MM.1S (cell line): ENCODE data around the gene FRYL.

Experiments
- DNase-seq: peaks from one replicate; pipeline ENCODE4 v3.0.0-alpha.2; 2015
- H2AFZ ChIP-seq: fragments of 300-600 bp; sonication (generic); 2 replicates; pipeline ENCODE4 v1.6.0; 2016; ENCODE audit warnings: antibody characterized with exemption, low read length
- H3F3A ChIP-seq: fragments of 300-600 bp; sonication (generic); 2 replicates; pipeline ENCODE4 v1.6.1; 2016; ENCODE audit warnings: mild to moderate bottlenecking, antibody characterized with exemption, low read length, moderate library complexity, mixed read lengths; ENCODE audit not compliant: insufficient read depth
- H3K27ac ChIP-seq: fragments of 300-600 bp; sonication (generic); 2 replicates; pipeline ENCODE4 v1.5.1; 2016; ENCODE audit warnings: mild to moderate bottlenecking, low read length
- H3K27me3 ChIP-seq: fragments of 300-600 bp; sonication (generic); replicated peaks from 2 replicates; pipeline ENCODE4 v1.6.0; 2016; ENCODE audit warnings: low read length; ENCODE audit not compliant: insufficient read depth
- H3K36me3 ChIP-seq: fragments of 300-600 bp; sonication (generic); replicated peaks from 2 replicates; pipeline ENCODE4 v1.6.1; 2016; ENCODE audit warnings: mild to moderate bottlenecking, low read length, mixed read lengths; ENCODE audit not compliant: insufficient read depth
- H3K4me1 ChIP-seq: fragments of 300-600 bp; sonication (generic); 2 replicates; pipeline ENCODE4 v1.6.1; 2016; ENCODE audit warnings: low read length, mixed read lengths
- H3K4me2 ChIP-seq: fragments of 300-600 bp; sonication (generic); 2 replicates; pipeline ENCODE4 v1.6.0; 2016; ENCODE audit warnings: low read depth, low read length
- H3K4me3 ChIP-seq: fragments of 300-600 bp; sonication (generic); 2 replicates; pipeline ENCODE4 v1.5.1; 2016; ENCODE audit warnings: low read length, mixed read lengths
- H3K79me2 ChIP-seq: fragments of 300-600 bp; sonication (generic); 2 replicates; pipeline ENCODE4 v1.6.1; 2016; ENCODE audit warnings: mixed run types, low read length, mixed read lengths
- H3K9ac ChIP-seq: fragments of 300-600 bp; sonication (generic); 2 replicates; pipeline ENCODE4 v1.6.1; 2016; ENCODE audit warnings: low read length, mixed read lengths
- H3K9me2 ChIP-seq: fragments of 300-600 bp; sonication (generic); replicated peaks from 2 replicates; pipeline ENCODE4 v1.6.1; 2016; ENCODE audit warnings: mild to moderate bottlenecking, low read length, mixed read lengths; ENCODE audit not compliant: insufficient read depth
- H3K9me3 ChIP-seq: fragments of 300-600 bp; sonication (generic); replicated peaks from 2 replicates; pipeline ENCODE4 v1.6.1; 2016; ENCODE audit warnings: mild to moderate bottlenecking, low read length, mixed read lengths; ENCODE audit not compliant: insufficient read depth
- H4K20me1 ChIP-seq: fragments of 300-600 bp; sonication (generic); 2 replicates; pipeline ENCODE4 v1.6.1; 2016; ENCODE audit warnings: mild to moderate bottlenecking, low read length, moderate library complexity, mixed read lengths; ENCODE audit not compliant: insufficient read depth
- EZH2 ChIP-seq: fragments of 300-600 bp; sonication (generic); optimal IDR thresholded peaks from 2 replicates; pipeline ENCODE3; 2017; ENCODE audit warnings: low read depth, mild to moderate bottlenecking, antibody characterized with exemption, low read length, mixed read lengths
- EZH2phosphoT487 ChIP-seq: fragments of 300-600 bp; sonication (generic); IDR thresholded peaks from 2 replicates; pipeline ENCODE4 v1.6.1; 2018; ENCODE audit warnings: antibody characterized with exemption, low read length
- TF ChIP-seq, protein P1 (sequence below): fragments of 300-600 bp; sonication (generic); IDR thresholded peaks from 2 replicates; pipeline ENCODE4 v1.5.1; 2016; ENCODE audit warnings: antibody characterized with exemption, low read length, mixed read lengths

Gene FRYL

GRCh38 chr4:48705609-48706008 is 74.5 kb downstream of the FRYL start:
- H3K79me2 ChIP-seq, result peaks cover 35% of the 10 kb centered on the region

DNA sequence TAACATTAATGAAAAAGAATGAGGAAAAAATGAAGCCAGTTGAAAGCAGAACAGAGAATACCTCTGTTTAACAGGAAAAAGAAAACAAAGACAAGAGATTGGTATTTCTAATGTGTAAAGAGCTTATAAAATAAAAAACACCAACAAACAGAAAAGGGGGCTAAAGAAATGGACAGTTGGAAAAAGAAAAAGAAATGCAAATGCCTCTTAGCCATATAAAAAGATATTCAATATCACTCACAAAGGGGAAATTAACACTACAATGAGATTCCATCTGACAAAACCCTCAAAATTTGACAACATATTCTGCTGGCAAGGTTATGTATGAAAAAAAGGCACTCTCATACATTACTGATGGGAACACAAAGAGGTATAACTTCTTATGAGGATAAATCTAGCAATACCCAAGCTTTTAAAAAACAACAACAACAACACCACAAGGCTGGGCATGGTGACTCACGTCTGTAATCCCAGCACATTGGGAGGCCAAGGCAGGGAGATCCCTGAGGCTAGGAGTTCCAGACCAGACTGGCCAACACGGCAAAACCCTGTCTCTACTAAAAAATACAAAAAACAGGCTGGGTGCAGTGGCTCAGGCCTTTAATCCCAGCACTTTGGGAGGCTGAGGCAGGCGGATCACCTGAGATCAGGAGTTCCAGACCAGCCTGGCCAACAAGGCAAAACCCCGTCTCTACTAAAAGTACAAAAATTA is 75.8 kb downstream of the FRYL start:
- no peaks in the 10 kb centered on the region for H3K9me2 ChIP-seq
- peaks cover 36% of the 10 kb centered on the region for H3K79me2 ChIP-seq
- H2AFZ ChIP-seq, result no peak overlapping the region
- TF ChIP-seq, protein P1, sequence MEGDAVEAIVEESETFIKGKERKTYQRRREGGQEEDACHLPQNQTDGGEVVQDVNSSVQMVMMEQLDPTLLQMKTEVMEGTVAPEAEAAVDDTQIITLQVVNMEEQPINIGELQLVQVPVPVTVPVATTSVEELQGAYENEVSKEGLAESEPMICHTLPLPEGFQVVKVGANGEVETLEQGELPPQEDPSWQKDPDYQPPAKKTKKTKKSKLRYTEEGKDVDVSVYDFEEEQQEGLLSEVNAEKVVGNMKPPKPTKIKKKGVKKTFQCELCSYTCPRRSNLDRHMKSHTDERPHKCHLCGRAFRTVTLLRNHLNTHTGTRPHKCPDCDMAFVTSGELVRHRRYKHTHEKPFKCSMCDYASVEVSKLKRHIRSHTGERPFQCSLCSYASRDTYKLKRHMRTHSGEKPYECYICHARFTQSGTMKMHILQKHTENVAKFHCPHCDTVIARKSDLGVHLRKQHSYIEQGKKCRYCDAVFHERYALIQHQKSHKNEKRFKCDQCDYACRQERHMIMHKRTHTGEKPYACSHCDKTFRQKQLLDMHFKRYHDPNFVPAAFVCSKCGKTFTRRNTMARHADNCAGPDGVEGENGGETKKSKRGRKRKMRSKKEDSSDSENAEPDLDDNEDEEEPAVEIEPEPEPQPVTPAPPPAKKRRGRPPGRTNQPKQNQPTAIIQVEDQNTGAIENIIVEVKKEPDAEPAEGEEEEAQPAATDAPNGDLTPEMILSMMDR, result no peak
- no peak for TF ChIP-seq EZH2
- no peak for TF ChIP-seq EZH2phosphoT487
- no peaks in the 10 kb centered on the region for H3K27me3 ChIP-seq
- H3K9ac ChIP-seq, result no peak overlapping the region
- H3K36me3 ChIP-seq, result no peaks in the 10 kb centered on the region
- H3K4me2 ChIP-seq, result no peak overlapping the region
- H3K9me3 ChIP-seq, result no peaks in the 10 kb centered on the region
- DNase-seq, result no peak
- H3K27ac ChIP-seq, result no peak overlapping the region
- H3K4me3 ChIP-seq, result no peak overlapping the region
- H3K4me1 ChIP-seq, result peaks cover 2% of the 10 kb centered on the region; the same call in 1 of the 2 replicates
- H3F3A ChIP-seq, result no peaks in the 10 kb centered on the region
- H4K20me1 ChIP-seq, result no peaks in the 10 kb centered on the region

More at GRCh38 chr4:48705609-48706008, 74.5 kb downstream of the FRYL start:
- Histone ChIP-seq H3K4me1 (no peaks in the 10 kb centered on the region), H3K36me3 (0 out of 2 replicates have a peak, but pooled peaks cover 5% of the 10 kb centered on the region), H3F3A (no peaks in the 10 kb centered on the region), H3K4me2 (no peak overlapping the region), H3K4me3 (no peak overlapping the region), H3K9ac (no peak overlapping the region), H3K27ac (no peak overlapping the region), H3K27me3 (no peaks in the 10 kb centered on the region), H3K9me3 (no peaks in the 10 kb centered on the region), H4K20me1 (no peaks in the 10 kb centered on the region), H3K9me2 (no peaks in the 10 kb centered on the region), H2AFZ (no peak overlapping the region)
- no peak for TF ChIP-seq EZH2phosphoT487
- no peak for DNase-seq

- H3K27me3 ChIP-seq, result no peaks in the 10 kb centered on the region
- no peak overlapping the region for H2AFZ ChIP-seq
- peaks cover 58% of the 10 kb centered on the region for H3K79me2 ChIP-seq
- DNase-seq, result no peak
- H3K9ac ChIP-seq, result no peak overlapping the region
- H3K4me3 ChIP-seq, result no peak overlapping the region
- no peak overlapping the region for H3K4me2 ChIP-seq
- H3K36me3 ChIP-seq, result no peaks in the 10 kb centered on the region
- H3K27ac ChIP-seq, result no peak overlapping the region
- peaks cover 4% of the 10 kb centered on the region; the same call in 1 of the 2 replicates for H3K4me1 ChIP-seq
- no peaks in the 10 kb centered on the region for H3K9me3 ChIP-seq
- TF ChIP-seq EZH2 (no peak), EZH2phosphoT487 (no peak)
- TF ChIP-seq, protein P1, result no peak
- no peaks in the 10 kb centered on the region for H4K20me1 ChIP-seq
- no peaks in the 10 kb centered on the region for H3K9me2 ChIP-seq
- no peaks in the 10 kb centered on the region for H3F3A ChIP-seq
These were observed 80.6 kb downstream of the FRYL start for GRCh38 chr4:48699475-48699874.
